Left renal cortex interstitium (tissue), 4 donors: ENCODE measurements around the gene CLTA. TPM values are rescaled to one million over a fixed set of nuclear protein-coding genes. Genes with fewer than 3 reads are reported as not detected.
"Not testable (repeated sequence)": the region's sequence is repeated elsewhere in the genome, so short reads cannot be mapped to it uniquely, and the experiment has no call there.

Experiments used
- DNase-seq, 4 donors: peaks; one replicate each; pipeline ENCODE4 v3.0.0-alpha.2; 2013; ENCODE audit warnings: low read depth in 4 of 4, low spot score in 2 of 4, missing footprints in 1 of 4
- polyA plus RNA-seq, 4 donors: library from polyadenylated mRNA; unstranded; fragments of 120-200 nt; gene quantifications; one replicate each; pipeline ENCODE4 v1.2.1, GENCODE V29; 2013; ENCODE audit not compliant: insufficient read length in 4 of 4

Gene CLTA
- polyA plus RNA-seq, 4 donors = 262 to 324 (median 284) TPM

DNA sequence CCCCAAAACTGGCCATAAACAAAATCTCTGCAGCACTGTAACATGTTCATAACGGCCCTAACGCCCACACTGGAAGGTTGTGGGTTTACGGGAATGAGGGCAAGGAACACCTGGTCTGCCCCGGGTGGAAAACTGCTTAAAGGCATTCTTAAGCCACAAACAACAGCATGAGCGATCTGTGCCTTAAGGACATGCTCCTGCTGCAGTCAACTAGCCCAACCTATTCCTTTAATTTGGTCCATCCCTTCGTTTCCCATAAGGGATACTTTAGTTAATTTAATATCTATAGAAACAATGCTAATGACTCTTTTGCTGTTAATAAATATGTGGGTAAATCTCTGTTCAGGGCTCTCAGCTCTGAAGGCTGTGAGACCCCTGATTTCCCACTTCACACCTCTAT lies 10.5 kb upstream of the CLTA start:
- not testable (repeated sequence) for DNase-seq

DNA sequence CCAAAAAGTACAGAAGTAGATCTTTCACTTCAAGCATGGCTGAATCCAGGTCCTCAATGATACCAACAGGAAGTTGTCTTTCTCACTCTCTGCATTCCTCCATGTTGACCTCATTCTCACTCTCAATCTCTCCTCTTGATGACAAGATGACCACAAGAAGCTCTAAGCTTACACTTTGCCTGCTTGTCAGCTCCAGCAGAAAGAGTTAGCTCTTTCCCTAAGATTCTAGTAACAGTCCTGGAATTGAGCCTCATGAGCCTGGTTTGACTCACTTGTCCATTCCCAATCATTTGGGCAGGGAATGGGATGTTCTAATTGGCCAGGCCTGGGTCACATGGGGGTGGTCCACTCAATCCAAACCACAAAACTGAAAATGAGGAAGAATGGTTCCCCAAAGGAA lies 3.3 kb upstream of the CLTA start:
- no peak for DNase-seq

DNA sequence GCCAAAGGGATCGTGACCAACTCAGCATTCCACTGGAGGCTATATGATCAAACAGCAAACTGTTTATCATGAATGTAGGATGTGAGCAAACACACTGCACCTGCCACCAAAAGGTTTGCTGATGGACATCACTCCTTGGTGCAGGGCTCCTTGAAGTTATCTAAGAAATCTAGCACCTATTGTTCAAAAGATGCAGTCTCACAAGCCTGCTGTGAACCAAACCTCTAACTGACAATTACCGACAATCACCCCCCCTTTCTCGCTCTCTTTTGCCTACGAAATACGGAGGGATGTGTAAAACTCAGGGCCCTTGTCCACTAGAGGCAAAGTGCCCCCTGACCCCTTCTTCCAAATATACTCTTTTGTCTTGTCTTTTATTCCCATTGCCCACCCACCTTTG lies 2.5 kb upstream of the CLTA start:
- DNase-seq = no peak

DNA sequence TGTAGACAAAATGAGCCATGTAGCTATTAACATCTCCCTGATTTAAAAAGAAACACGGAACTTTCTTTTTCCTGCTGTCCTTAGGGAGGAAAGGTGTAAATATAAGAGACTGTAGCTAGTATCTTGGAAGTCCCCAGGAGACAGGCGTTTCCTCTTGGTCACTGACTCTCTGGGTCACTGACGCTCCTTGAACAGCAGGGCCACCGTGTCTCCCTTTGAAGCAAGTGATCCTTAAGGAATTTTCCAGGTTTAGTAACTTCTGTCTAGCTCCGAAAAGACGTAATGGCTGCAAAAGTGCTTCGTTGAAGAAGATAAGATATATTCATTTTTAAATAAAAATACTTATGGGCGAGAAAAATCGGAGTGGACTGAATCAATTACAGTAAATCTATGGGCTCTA lies 745 bp upstream of the CLTA start:
- DNase-seq = no peak

DNA sequence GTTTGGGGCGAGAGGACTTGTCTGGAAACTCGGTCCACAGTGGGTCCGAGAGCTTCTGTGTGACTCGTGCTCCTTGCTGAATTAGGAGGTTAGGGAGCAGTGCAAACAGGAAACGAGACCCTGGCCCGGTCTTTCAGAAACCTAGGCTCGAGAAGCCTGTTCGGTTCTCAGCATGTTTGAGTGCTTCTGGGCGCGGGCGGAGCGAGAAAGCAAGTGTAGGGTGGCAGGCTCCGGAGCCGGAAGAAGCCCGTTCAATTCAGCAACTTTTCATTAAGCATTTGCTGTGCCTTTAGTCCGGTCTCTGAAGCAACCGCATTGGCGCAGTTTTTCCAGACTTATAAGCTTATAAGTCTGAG lies 547 bp downstream of the CLTA start:
- no peak for DNase-seq

DNA sequence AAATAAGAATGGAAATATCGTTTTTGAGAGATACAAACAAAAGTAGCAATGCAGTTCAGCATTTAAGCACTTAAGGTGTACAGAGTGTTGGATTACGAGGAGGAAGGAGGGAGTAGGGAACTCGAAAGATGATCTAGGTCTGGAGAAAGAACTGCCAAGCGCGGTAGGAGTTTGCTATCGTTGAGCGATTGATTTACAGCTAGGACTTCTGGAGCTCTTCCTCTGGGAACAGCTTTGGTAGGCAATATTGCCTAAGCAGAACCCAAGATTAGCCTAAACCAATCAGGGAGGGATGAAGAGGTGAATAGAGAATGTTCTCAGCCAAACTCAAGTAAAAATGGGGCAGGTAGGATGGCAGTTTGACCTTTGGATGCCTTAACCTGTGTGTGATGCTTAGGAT lies 965 bp downstream of the CLTA start:
- DNase-seq = no peak

DNA sequence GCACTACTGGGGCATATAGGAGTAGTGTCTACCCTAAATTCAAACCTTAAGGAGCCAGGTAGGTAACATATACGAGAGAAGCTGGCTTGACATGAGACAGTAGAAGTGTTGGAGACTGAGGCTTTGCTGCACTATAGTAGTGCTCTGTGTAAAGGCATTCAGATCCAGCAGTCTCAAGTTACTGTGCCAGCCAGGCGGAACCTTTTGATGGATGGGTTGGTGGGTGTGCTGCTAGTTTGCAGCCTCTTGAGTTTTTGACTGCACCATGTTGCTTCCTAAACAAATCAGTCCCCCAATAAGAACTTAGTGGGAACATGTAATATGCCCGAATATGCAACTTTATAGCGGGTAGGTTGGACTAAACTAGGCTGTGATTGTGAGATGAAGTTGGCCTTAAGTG lies 1.5 kb downstream of the CLTA start:
- no peak for DNase-seq

DNA sequence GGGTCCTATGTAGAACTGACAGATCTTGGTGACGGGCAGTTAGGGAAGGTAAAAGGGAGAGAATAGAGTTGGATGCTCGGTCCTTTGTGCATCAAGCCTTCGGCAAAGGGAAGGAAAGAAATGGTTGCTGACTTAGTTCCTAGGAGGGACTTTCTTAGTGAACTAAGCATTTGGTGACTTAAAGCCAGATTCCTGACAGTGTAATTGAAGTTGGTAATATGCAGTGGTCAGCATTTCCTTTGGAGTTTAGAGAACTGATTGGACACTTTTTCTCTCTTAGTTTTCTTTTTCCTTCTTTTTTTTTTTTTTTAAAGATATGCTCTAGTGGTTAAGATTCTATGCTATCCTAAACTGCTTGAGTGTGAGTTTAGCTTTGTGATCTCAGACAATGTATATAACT lies 2.3 kb downstream of the CLTA start:
- no peak for DNase-seq

DNA sequence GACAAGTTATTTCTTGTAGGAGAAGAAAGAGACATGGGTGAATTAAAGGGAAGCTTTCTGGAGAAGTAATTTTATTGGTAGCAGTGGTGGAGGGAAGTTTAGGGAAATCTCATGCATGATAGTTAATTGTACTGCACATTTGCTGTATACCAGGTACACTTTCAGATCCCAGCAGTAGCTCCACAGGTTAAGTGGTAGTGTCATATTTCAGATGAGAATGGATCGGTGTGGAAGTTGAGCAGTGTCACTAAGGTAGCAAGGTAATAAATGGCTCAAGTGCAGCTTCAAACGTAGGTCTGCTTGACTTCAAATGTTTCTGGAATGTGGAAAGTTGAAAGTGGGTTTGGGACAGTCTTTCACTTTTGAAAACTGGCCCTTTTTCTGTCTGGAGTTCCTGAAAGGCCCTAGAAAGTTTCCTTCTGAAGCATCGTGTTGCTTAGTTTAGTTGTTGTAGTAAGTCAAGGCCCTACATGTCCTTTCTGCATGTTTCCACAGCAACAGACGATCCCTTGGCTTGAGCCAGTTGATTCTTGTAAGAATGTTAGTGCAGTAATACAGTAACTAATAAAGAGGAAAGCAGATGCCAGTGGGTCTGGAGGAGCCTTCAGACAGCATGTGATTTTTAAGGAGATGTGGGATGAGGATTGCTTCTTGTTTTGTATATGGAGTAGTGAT lies 3.7 kb downstream of the CLTA start:
- no peak for DNase-seq

DNA sequence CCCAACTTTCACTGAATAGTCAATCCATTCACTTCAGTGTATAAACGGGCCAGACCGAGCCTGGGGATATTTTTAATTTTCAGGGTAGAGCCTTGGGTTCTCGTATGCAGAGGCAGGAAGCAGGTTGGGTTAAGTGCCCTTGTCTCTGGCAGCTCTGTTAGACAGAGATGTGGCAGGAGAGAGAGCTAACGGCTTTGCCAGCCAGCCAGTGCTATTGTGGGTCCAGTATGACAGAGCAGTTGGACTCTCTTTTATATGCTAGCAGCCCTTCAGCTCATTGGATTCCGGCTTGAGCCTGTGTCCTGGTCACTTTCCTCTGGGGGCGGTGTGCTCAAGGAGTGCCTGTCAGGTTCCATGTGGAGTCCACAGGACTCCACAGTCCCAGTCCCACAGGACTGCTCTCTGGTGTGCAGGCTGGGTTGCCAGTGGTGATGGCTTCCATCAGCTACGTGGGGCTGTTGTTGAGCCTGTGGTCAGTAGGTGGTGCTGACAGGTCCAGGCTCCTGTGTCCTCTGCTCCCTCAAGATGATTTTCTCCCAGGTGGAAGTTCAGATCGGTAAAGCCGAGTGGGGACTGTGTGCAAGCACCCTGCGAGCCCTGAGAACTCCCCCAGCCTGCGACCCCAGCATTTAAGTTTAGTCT lies 14.3 kb downstream of the CLTA start:
- DNase-seq = no peak

DNA sequence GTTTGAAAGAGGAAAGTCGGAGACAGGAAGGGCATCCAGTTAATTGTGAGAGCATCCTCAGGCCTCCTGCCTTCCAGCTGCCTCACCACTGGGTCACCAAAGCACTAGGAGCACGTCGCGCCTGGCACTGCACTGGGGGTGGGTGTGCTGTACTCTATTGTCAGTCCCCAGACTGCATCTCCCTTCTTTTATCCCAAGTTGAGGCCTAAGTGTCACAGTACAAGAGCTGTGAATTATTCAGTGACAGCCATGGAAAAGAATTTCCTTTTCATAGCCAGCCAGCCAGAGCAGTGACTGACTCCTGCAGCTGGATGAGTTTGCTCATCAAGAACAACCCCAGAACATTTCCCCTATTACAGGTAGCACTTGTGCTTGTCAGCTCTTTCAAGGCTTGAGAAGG lies 16.3 kb downstream of the CLTA start:
- DNase-seq = no peak

DNA sequence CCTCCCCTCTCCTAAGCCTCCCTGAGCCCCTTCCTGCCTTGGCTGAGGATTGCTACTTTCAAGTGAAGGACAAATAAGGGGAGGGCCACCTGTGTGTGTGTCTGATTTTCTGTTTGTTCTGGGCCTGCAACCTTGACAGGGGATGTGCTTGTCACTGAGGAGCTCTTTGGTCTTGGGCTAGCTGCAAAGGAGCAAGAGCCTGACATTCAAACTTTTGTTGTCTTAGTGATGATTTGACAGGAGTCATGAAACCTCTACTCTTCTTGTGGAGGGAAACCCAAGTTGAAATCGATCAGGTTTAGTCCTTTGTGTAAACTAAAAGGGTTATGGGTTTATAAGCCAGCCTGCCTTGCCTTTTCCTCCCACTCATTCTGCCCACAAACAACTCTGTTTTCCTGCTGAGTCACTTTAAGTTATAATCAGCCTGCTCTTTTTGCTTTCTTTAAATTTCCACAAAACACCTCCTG lies 16.9 kb downstream of the CLTA start:
- no peak for DNase-seq

DNA sequence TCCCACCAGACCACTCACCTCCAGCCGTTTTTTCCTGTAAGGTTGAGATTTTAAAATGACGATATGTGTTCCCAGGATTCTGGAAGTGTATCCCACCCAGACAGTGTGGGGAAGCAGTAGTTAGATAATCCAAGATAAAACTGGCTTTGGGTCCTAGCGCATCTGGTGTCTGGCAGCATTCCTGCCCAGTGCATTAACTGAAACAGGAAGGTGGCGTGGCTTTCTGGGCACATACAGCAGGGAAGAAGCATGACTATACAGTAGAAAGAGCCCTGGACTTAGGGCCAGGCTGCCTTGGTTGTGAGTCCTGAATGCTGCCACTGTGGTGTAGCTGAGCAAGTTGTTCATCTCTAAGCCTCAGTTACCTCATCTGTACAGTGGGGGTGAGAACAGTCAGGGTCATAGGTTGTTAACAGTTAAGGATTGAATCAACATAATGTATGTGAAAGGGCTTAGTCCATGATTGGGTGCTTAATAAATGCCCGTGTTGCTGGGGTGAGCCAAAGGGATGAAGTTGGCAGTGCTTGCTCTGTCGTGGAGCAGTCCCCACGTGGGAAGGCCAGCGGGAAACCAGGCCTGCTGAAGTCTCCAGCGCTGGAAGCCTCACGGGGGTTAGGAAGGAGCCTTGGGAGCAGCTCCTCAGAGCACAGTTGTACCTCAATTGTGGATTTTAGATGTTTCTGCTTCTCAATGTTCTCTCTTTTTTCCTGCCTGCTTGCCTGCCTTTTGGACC lies 18.0 kb downstream of the CLTA start:
- no peak for DNase-seq

DNA sequence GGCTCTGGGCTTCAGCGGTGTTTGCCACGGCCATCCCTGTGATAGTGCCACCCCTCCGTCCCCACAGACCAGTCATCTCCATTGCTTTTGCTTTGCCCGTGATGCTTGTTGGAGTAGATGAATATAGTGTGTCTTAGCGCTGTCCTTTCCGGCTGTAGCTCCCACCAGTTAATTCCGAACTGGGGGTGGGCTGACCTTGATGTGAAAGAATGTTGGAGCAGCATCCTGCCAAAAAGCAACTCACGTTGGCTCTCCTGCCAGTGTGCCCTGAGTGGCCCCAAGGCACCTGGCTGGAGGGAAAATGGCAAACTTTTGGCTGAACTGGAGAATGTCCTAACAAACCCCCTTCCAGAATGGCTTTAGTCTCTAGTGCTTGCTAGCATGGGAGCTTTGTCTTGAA lies 20.0 kb downstream of the CLTA start:
- DNase-seq = no peak

DNA sequence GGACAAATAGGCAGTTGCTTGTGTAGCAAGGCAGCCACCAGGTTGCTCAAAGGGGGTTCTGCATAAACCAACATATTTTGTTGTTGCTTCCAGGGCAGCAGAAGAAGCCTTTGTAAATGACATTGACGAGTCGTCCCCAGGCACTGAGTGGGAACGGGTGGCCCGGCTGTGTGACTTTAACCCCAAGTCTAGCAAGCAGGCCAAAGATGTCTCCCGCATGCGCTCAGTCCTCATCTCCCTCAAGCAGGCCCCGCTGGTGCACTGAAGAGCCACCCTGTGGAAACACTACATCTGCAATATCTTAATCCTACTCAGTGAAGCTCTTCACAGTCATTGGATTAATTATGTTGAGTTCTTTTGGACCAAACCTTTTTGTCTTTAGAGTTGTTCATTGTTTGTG lies 20.8 kb downstream of the CLTA start:
- no peak for DNase-seq

DNA sequence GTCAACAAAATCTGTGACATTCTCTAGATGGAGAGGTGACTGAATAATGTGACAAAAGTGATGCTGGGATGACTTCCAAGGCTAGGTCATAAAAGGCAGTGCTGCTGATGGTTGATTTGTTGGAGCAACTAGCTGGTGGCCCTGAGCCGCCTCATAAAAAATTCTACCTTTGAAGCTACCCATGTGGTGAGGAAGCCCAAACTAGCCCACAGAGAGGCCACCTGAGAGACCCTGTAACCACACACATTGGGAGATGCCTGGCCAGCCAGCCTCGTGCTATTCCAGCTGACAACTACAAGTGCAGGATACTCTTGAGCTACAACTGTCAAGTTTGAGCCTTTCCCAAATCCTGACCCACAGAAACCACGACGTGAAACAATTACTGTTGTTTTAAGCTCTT lies 22.7 kb downstream of the CLTA start:
- no peak for DNase-seq

DNA sequence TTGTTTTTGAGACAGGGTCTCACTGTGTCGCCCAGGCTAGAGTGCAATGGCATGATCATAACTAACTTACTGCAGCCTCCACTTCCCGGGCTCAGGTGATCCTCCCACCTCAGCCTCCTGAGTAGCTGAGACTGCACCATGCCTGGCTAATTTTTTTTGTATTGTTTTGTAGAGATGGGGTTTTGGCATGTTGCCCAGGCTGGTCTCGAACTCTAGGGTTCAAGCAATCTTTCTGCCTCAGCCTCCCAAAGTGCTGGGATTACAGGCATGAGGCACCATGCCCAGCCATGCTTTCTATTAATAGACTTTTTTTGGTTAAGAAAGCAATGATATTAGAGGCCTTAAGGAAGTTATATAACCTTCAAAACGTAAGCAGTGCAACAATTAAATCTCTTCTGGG lies 23.3 kb downstream of the CLTA start:
- DNase-seq = no peak

DNA sequence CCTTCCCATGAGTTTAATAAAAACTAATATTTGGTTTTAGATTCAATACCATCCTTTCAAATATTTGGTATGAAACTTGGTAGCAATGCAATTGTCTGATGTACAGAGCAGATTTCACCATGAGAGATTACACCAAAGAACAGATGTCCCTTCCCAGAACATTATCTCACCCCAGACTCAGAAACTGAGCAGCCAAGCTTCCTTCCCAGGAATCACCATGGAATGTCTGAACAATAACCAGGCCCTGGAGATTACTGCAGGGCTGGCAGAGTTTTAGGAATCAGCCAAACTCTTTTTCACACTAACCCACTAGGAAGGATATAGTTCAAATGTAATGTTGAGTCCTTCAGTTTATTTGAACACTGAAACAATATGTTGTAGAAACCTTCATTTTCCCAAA lies 23.9 kb downstream of the CLTA start:
- DNase-seq = no peak

DNA sequence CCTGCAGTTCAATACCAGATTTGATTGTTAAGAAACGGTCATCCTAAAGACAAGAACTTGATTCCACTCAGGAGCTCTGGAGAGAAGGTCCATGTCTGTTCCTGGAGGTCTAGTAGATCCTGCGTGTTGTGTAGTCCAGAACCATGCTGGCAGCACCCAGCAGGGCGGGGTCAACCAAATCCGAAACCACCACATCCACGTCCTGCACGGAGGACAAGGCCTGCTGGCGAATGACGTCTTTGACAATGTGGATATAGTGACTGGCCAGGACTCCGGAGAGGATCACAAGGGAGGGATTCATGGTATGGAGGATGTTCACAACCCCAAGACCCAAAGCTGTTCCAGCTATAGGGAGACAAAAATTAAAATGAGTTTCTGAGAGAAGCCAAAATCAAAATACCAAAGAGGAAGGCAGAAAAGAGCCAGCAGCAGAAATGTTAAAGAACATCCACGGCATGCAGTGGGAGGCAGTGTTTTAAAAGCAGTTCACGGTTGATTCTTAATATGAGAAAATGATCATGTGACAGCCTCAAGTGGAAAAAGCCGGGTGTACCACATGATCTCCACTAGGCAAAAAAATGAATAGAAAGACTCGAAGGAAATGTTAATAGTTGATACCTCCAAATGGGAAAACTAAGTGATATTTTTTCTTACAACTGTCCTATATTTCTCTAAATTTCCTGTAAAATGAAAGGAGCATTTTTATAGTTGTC lies 26.7 kb downstream of the CLTA start:
- DNase-seq = no peak

DNA sequence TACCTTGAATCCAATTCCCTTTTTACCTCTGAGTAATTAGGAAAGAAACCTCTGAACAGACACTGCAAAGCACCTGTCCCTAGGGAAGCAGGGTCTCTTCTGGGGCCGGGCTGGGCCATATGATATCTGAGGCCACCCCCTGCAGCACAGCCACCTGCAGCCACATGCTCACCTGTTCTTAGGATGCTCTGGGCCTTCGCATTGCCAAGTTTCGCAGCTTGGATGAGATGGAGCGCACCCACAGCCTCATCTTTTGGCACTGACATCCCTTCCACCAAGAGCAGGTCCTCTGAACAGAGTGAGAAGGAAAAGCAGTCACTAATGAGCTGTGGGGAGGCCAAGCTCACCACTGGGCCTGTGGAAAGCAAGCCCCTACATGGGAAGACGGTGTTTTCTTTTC lies 27.3 kb downstream of the CLTA start:
- no peak for DNase-seq

DNA sequence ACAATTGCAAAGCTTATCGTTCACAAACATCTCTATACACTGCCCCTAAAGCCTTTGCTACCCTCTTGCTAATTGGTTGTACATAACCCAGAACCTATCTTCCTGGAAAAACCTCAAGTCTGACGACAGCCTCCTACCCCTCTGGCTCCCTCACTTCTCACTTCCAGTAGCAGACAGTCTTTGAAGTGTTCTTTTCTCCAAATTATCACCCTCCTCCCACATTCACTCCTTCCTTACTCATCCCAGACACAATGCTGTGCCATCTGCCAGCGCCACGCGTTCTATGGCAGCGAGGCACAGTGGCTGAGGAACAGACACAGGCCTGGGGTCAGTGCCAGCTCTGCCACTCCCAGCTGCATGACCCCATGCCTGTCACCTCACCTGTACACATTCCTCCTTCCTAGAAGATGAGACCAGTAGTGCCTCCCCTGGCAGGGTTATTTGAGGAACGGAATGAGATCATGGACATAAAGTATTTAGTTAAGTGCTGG lies 27.7 kb downstream of the CLTA start:
- DNase-seq = no peak
